K562 (cell line): ENCODE data around the gene SKIL.

Source experiments
- CTCF ChIP-seq, 3 experiments: IDR thresholded peaks in 2 of 3; conservative IDR thresholded peaks in 1 of 3; 2 replicates each; pipeline ENCODE4 v1.5.1; 2011 to 2012; ENCODE audit warnings: low read length in 3 of 3, mild to moderate bottlenecking in 3 of 3, control low read depth in 2 of 3, improper control_type of control experiment in 1 of 3, inconsistent platforms in 1 of 3, low read depth in 1 of 3, mixed read lengths in 1 of 3, moderate library complexity in 1 of 3; ENCODE audit not compliant: insufficient read depth in 2 of 3
- POLR2A ChIP-seq: fragments of 450-650 bp; conservative IDR thresholded peaks from 2 replicates; pipeline ENCODE4 v1.6.1; 2016
- REST ChIP-seq, 2 experiments: fragments of 450-650 bp; formaldehyde crosslinking in 1 of 2; IDR thresholded peaks; 2 replicates each; pipeline versions ENCODE4 v1.4.0 to v1.6.1; 2014 to 2020; ENCODE audit warnings: mild to moderate bottlenecking in 2 of 2, borderline replicate concordance in 1 of 2, low read depth in 1 of 2
- RNF2 ChIP-seq: sonication (generic); IDR thresholded peaks from 2 replicates; pipeline ENCODE4 v1.6.1; 2016
- TEAD1 ChIP-seq, 2 experiments: fragments of 450-650 bp in 1 of 2; sonication (generic) in 1 of 2; formaldehyde crosslinking; IDR thresholded peaks; 2 replicates each; pipeline versions ENCODE4 v1.4.0 to v1.8.0; 2020 to 2022; ENCODE audit warnings: mild to moderate bottlenecking in 2 of 2, missing genetic modification reagents in 1 of 2
- TEAD2 ChIP-seq: fragments of 450-650 bp; IDR thresholded peaks from 2 replicates; pipeline ENCODE4 v1.6.1; 2016; ENCODE audit warnings: missing genetic modification characterization, control low read depth, missing compliant biosample characterization
- ZFX ChIP-seq: sonication (generic); formaldehyde crosslinking; IDR thresholded peaks from 2 replicates; pipeline ENCODE4 v1.8.0; 2022; ENCODE audit warnings: mild to moderate bottlenecking, missing genetic modification reagents, moderate library complexity
- ZNF124 ChIP-seq: sonication (generic); formaldehyde crosslinking; IDR thresholded peaks from 2 replicates; pipeline ENCODE4 v1.8.1; 2022; ENCODE audit warnings: missing genetic modification reagents
- ZNF232 ChIP-seq: sonication (generic); formaldehyde crosslinking; IDR thresholded peaks from 2 replicates; pipeline ENCODE4 v1.8.0; 2022; ENCODE audit warnings: mild to moderate bottlenecking, missing genetic modification reagents
- ZNF274 ChIP-seq: IDR thresholded peaks from 2 replicates; pipeline ENCODE4 v1.6.1; 2011; ENCODE audit warnings: low read depth, mild to moderate bottlenecking, low read length, moderate library complexity, borderline replicate concordance
- ZNF785 ChIP-seq: fragments of 250-450 bp; sonication (Bioruptor Pico); IDR thresholded peaks from 2 replicates; pipeline ENCODE4 v1.4.0; 2020; ENCODE audit warnings: mild to moderate bottlenecking

GRCh38 chr3:170337420-170337819 is 20.1 kb upstream of the SKIL start:
- no peak for TF ChIP-seq ZFX
- TF ChIP-seq ZNF785 (CRISPR knock-in tag): no peak
- TF ChIP-seq TEAD2: no peak
- TF ChIP-seq ZNF232 (CRISPR knock-in tag): no peak
- TF ChIP-seq RNF2: no peak
- no peak for TF ChIP-seq TEAD1 (CRISPR knock-in tag; IDR thresholded peaks at IDR 0.05)
- TF ChIP-seq POLR2A: no peak
- no peak for TF ChIP-seq CTCF (IDR thresholded peaks at IDR 0.05 in 2 of 3, conservative IDR thresholded peaks at IDR 0.05 in 1 of 3; ENCODE audit: insufficient read depth in 2 of 3, low read depth in 1 of 3, low read length in 3 of 3)
- TF ChIP-seq ZNF274: no peak
- TF ChIP-seq ZNF124: no peak
- TF ChIP-seq REST (IDR thresholded peaks at IDR 0.05; ENCODE audit: borderline replicate concordance): no peak
- no peak for TF ChIP-seq REST (CRISPR knock-in tag; IDR thresholded peaks at IDR 0.05; ENCODE audit: low read depth)
